Activated gamma-delta T cell treated with anti-CD3 and anti-CD28 coated beads, Interleukin-2, amount 50 U/mL, for 16 hours (primary cell): ENCODE results near the gene FAM240A.

Experiments used
- DNase-seq: peaks from one replicate; pipeline ENCODE4 v3.0.0-alpha.2; 2020; ENCODE audit warnings: low read depth

The FAM240A gene

GRCh38 chr3:46626039-46626438, 13.7 kb downstream of the FAM240A start:
- no peak for DNase-seq

- no peak for DNase-seq
These were observed 14.8 kb downstream of the FAM240A start for GRCh38 chr3:46627078-46627477.

GRCh38 chr3:46628901-46629369, 16.6 kb downstream of the FAM240A start:
- DNase-seq: no peak

GRCh38 chr3:46629551-46630517, 17.5 kb downstream of the FAM240A start:
- DNase-seq: peak; percentile 63

- DNase-seq: no peak
These were observed 20.5 kb downstream of the FAM240A start for GRCh38 chr3:46632792-46633191.

GRCh38 chr3:46634856-46635255, 22.5 kb downstream of the FAM240A start:
- no peak for DNase-seq

- no peak for DNase-seq
These were observed 26.9 kb downstream of the FAM240A start for GRCh38 chr3:46639221-46639620.

- no peak for DNase-seq
These were observed 28.6 kb downstream of the FAM240A start for GRCh38 chr3:46640927-46641326.

- DNase-seq: no peak
These were observed 30.6 kb downstream of the FAM240A start for GRCh38 chr3:46642971-46643370.

- no peak for DNase-seq
These were observed 31.4 kb downstream of the FAM240A start for GRCh38 chr3:46643701-46644100.

- no peak for DNase-seq
These were observed 34.4 kb downstream of the FAM240A start for GRCh38 chr3:46646700-46647099.

- no peak for DNase-seq
These were observed 35.8 kb downstream of the FAM240A start for GRCh38 chr3:46648096-46648495.

- DNase-seq: no peak
These were observed 37.1 kb downstream of the FAM240A start for GRCh38 chr3:46649436-46649835.

GRCh38 chr3:46651084-46651483, 38.8 kb downstream of the FAM240A start:
- DNase-seq: no peak

- DNase-seq: no peak
These were observed 42.9 kb downstream of the FAM240A start for GRCh38 chr3:46655271-46655670.

- DNase-seq: no peak
These were observed 44.6 kb downstream of the FAM240A start for GRCh38 chr3:46656778-46657556.

- no peak for DNase-seq
These were observed 47.0 kb downstream of the FAM240A start for GRCh38 chr3:46659285-46659684.

GRCh38 chr3:46660003-46660402, 47.7 kb downstream of the FAM240A start:
- DNase-seq: no peak

- no peak for DNase-seq
These were observed 48.5 kb downstream of the FAM240A start for GRCh38 chr3:46660543-46661523.

- DNase-seq: no peak
These were observed 49.7 kb downstream of the FAM240A start for GRCh38 chr3:46661776-46662766.
